Stimulated activated CD8-positive, alpha-beta memory T cell treated with anti-CD3 and anti-CD28 coated beads, Interleukin-4, amount 100 ng/mL, for 48 hours (primary cell): Measurements from ENCODE around the gene PLA2G4D.

Experiments
- DNase-seq: peaks from one replicate; pipeline ENCODE4 v3.0.0-alpha.2; 2020

PLA2G4D gene

DNA sequence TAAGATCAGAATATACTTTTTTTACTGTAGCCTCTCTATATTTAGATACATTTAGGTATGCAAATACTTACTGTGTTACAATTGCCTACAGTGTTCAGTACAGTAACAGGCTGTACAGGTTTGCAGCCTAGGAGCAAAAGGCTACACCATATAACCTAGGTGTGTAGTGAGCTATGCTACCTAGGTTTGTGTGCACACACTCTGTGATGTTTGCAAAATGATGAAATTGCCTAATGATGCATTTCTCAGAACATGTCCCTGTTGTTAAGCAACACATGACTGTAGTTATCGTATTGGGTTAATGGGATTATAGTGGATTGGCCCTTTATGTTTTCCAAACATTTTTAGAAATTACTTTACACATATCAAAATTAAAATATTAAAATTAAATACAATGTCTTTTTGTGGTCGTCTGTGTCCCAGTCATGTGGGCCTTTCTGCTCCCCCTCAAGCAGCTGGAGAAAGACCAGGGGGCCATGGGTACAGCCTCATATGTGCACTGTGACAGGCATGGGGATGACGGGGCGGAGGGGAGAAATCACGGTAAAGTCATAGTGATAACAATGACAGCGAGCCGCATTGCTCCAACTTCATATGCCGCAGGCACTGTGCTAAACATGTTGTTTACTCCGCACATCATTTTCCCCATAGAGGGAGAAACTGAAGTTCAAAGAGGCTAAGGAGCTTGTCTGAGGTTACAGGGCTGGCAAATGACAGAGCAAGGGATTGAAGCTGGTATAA, 46.1 kb downstream of the PLA2G4D start:
- DNase-seq, result no peak

GRCh38 chr15:42046597-42046996, 47.8 kb downstream of the PLA2G4D start:
- DNase-seq, result no peak

DNA sequence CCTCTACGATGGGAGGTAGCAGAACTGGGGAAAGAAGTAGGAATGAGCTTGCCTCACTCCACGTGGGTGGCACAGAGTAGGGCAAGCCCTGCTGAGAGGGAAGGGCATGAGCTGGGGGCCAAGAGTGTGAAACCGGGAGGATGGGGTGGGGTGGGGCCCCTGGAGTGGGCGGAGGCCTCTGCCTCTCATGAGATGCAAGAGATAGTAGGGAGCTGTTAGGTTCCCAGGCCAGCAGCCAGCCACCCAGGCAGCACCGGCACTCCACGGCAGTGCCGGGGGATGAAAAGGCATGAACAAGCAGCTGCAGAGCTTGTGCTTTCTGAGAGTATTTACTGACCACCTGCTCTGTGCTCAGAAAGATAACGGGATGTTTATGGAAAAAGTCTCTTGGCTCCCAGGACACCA, 49.1 kb downstream of the PLA2G4D start:
- DNase-seq, result no peak

DNA sequence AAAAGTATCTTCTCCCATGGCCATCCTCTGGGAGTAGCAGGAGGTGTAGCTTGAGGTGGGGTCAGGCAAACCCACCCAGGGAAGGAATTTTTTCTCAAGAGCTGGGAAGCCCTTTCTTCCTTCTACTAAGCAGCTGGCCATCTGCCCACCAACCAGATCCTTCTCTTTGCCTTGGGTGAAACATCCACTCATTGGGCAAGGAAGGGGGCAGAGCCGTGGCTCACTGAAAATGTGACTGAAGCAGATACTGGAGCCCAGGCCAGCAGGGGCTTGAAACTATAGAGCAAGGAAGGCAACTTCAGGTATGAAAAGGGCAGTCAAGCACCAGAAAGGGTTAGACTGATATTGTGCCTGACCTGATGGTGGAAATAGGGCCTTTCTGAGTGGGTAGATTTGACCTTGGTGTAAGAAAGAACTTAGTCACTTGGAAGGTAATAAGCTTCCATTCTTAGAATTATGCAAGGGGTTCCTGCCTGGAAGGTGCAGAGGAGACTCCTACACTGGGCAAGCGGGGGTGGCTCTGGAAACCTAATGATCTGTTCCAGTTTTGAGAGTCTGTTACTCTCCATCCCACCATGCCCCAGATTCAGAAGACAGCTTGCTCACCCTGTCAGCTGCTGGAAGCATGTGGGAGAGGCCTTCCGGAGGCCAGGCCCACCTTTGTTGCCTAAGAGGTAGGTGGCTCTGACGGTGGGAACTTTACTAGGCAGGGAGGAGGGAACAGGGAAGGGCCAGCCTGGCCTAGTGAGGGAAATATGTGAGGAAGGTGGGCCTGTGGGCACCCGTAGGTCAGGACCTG, 51.6 kb downstream of the PLA2G4D start:
- DNase-seq, result no peak

DNA sequence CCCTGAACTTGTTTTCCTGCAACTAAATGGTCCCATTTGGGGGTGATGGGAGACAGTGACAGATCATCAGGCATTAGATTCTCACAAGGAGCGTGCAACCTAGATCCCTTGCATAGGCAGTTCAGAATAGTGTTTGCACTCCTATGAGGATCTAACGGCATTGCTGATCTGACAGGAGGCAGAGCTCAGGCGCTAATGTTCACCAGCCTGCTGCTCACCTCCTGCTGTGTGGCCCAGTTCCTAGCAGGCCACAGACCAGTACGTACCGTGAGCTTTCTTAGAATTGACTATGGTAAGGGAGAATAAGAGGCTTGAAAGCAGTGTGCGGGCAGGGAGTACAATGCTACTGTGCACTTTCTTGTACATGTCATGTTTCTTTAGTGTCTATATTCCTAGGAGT, 56.0 kb downstream of the PLA2G4D start:
- DNase-seq, result no peak

GRCh38 chr15:42037656-42038055, 56.7 kb downstream of the PLA2G4D start:
- DNase-seq, result no peak

- no peak for DNase-seq
These were observed 57.4 kb downstream of the PLA2G4D start for GRCh38 chr15:42036966-42037365.

DNA sequence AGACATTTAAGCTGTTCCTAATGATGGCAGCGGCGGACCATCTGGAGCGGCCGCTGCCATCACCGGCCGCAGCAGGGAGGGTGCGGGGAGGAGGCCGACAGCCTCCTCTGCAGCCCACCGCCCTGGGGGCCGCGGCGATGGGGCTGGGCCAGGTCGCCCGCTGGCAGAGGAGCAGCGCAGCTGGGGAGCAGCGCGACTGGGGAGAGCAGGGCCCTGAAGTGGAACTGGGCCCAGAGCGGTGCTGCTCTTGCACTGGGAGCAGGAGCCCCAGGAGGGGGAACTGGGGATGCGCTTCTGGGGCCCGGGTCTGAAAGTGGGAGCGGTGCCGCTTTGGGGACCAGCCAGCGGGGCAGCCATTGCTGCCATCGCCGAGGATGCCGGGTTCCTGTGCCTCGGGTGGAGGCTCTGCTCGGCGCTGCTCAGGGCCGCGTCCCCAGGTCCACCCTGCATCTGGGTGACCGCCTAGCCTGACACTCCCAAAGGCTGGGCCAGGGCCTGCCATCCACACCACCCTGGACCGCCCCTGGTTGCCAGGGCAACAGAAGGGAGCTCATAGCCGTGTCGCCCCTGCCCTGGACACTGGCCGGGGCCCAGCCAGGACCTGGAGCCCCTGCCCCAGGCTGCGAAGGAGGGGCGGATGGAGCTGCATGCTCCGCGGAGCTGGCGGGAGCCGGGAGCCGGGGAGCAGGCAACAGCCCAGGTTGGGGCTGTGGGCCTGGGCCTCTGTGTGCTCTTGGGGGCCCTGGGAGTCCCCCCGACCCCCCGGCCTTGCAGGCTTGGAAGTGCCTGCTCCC, 58.1 kb downstream of the PLA2G4D start:
- no peak for DNase-seq

- DNase-seq, result no peak
These were observed 59.0 kb downstream of the PLA2G4D start for GRCh38 chr15:42035435-42035761.

DNA sequence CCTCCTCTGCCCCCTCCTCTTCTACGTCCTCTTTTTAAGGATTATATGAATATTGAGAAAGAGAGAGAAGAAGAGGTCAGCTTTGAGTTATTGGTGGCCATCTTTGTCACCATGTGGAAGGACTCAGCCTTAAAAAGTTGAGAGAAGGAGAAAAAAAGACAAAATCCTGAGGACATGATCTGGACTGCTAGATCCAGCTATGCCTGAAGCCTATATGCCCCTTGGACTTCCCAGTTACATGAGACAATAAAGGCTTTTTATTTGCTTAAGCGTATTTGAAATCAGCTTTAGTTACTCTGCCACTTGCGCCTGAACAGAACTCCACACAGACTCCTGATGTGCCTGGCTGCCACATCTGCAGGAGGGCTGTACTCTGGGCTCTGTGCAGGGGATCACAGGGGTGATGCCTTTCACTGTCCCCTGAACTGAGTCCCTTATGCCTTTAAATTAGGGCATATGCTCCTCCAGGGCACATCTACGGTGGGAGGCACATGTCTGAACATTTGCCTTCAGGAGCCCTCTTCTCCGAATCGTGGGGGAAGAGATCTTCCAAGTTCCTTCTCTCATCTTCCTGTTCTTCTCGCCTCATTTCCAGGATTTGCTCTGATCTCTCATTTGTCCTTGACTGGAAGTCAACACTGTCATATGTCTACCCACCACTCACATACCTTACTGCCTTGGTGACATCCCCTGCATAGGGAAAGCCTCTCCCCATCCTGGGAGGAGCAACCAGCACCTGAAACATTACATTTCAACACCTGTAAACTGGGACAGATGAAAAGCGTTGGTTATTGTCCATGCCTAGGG, 59.5 kb downstream of the PLA2G4D start:
- DNase-seq, result no peak

DNA sequence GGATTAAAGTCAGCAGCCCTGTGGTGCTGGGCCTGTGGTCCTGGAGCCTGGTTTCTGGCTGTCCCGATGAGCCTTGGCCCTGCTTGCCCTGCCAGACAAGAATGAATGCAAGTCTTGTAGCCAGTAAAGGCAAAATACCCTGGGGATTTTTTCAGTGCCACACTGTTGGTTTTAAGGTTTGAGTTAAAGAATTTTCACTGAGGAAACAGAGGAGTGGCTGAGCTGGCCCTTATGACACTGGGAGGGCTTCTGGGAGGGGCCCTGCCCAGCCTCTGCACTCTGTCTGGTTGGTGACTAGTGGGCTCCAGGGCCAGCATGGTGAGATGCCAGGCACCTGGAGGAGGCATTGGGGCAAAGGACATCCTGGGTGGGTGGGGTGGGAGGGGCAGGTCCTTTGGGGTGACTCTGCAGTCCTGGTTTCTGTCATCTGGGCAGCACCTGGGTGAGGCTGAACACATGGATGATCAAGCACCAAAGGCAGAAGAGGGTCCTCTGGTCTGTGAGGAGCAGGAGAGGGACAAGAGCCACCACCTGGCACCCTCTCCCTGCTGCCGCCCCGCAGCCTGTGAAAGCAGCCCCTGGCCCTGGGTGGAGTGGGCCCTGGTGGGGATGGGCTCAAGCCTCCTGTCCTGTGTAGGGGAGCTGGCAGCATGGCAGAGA, 61.0 kb downstream of the PLA2G4D start:
- DNase-seq, result no peak

DNA sequence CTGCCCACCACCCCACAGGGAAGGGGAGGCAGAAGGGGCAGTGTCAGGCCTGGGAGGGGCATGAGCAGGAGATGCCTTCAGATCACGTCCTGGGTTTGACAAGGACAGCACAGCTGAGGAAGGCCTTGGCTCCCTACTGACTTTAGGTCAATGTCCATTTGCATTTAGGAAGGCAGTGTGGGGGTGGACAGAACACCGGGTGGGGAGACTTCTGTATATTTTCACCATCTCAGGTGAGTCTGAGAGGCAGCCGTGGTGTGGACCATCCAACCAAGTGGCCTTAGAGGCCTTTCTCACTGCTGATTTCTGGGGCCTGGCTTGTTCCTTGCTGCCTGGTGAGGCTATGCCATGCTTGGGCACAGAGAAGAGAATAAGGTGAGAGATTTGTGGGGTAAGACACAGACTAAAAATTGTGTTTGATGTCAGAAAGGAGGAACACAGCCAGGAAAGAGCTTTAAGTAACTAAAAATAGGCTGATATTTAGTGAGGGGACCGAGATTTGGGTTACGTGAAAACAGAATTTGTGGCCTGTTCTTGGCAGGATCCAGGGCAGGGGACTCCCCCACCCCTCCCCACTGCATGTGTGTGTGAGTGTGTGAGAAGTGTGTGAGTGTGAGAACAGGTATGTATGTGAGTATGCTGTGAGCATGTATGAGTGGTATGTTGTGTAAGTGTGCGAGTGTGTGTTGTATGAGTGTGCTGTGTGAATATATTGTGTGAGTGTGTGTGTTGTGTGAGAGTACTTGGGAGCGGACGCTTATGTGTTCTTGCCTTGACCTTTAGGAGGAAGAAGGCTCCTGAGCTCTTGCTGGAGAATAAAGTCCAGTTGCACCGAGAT, 61.8 kb downstream of the PLA2G4D start:
- DNase-seq, result no peak

GRCh38 chr15:42031198-42031915, 63.0 kb downstream of the PLA2G4D start:
- no peak for DNase-seq

DNA sequence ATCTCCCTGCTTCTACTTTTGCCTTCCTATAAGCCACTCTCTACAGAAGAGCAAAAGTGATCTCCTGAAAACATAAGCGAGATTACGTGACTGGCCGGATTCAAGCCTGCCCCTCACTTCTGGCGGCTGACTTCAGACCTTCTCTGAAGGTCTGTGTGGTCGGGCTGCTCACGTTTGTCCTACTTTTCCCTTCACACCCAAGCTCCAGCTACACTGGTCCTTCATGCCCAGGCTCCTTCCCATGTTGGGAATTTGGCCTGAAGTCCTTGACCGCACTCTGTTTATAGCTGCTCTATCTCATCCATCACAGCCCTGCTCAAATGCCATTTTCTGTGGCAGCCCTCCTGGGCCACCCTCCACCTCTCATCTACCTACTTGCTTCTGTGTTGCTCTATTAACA, 66.8 kb downstream of the PLA2G4D start:
- no peak for DNase-seq

GRCh38 chr15:42024303-42024702, 70.1 kb downstream of the PLA2G4D start:
- DNase-seq, result no peak

GRCh38 chr15:42021593-42021992, 72.8 kb downstream of the PLA2G4D start:
- no peak for DNase-seq

- no peak for DNase-seq
These were observed 73.6 kb downstream of the PLA2G4D start, which contains the start of gene PLA2G4E for GRCh38 chr15:42020713-42021273. Gene PLA2G4E (minus strand): TSS chr15:42021042. CDS start chr15:42021030, 12 bp downstream.

GRCh38 chr15:42018306-42019224, 75.8 kb downstream of the PLA2G4D start:
- no peak for DNase-seq
